Kidney (tissue), 14 donors: Measurements from ENCODE around the gene GPR180. TPM values are rescaled to one million over a fixed set of nuclear protein-coding genes. Genes with fewer than 3 reads are reported as not detected.

Source experiments
- DNase-seq, 5 donors: peaks; one replicate each; pipeline ENCODE4 v3.0.0-alpha.2; 2013 to 2020
- FAIRE-seq: peaks from 2 replicates; lab custom pipeline; 2012; peaks lifted over from hg19 to GRCh38; lab: Jason Lieb, UNC
- H3K27ac ChIP-seq, 2 donors: one replicate each; pipeline ENCODE4 v1.7.0; 2013; ENCODE audit warnings: low read depth in 2 of 2, low read length in 2 of 2, inconsistent platforms in 1 of 2
- H3K27me3 ChIP-seq: one replicate; pipeline ENCODE4 v1.7.1; 2013; ENCODE audit warnings: low read length, inconsistent platforms; ENCODE audit not compliant: control insufficient read depth, insufficient read depth
- H3K36me3 ChIP-seq, 3 donors: one replicate each; pipeline versions ENCODE4 v1.7.0 to v1.7.1; 2013; ENCODE audit warnings: low read length in 3 of 3, control low read depth in 1 of 3, inconsistent platforms in 1 of 3; ENCODE audit not compliant: insufficient read depth in 3 of 3, control insufficient read depth in 2 of 3
- H3K4me1 ChIP-seq, 3 donors: one replicate each; pipeline versions ENCODE4 v1.7.0 to v1.7.1; 2013; ENCODE audit warnings: low read length in 3 of 3, inconsistent platforms in 1 of 3, low read depth in 1 of 3; ENCODE audit not compliant: control insufficient read depth in 2 of 3, insufficient read depth in 2 of 3
- H3K4me3 ChIP-seq, 3 donors: one replicate each; pipeline versions ENCODE4 v1.7.0 to v1.8.1; 2013; ENCODE audit warnings: low read length in 3 of 3, control low read depth in 1 of 3, inconsistent platforms in 1 of 3
- H3K9ac ChIP-seq, 3 donors: one replicate each; pipeline versions ENCODE4 v1.7.0 to v1.7.1; 2013; ENCODE audit warnings: low read length in 3 of 3, control low read depth in 1 of 3, inconsistent platforms in 1 of 3
- H3K9me3 ChIP-seq, 3 donors: one replicate each; pipeline versions ENCODE4 v1.7.0 to v1.7.1; 2013; ENCODE audit warnings: low read length in 3 of 3, control low read depth in 1 of 3, inconsistent platforms in 1 of 3; ENCODE audit not compliant: control insufficient read depth in 2 of 3, insufficient read depth in 1 of 3
- intact Hi-C: fragments of 100-400 bp; cut with DNase I; formaldehyde crosslinking; loops from one replicate; pipeline ENCODE4 v1.11.1; 2022
- polyA plus RNA-seq: library from polyadenylated mRNA; stranded (reverse); fragments of 350-450 nt; fragmentation: Illumina TruSeq; extraction: RNeasy Lipid Tissue Mini Kit (QIAGEN cat#74804); gene quantifications from one replicate; pipeline ENCODE4 v1.2.3, GENCODE V29; 2014; ENCODE audit warnings: low read depth, low replicate concordance; ENCODE audit not compliant: insufficient read depth
- total RNA-seq: library from RNA; stranded (reverse); fragmentation: NEBNext Ultra II Directional; extraction: Animal tissue kit (Norgen Biotek cat#: 25700); gene quantifications from one replicate; pipeline ENCODE4 v1.2.1, GENCODE V29; 2021
- TF ChIP-seq, protein P1 (sequence below): IDR thresholded peaks from 3 replicates; pipeline ENCODE4 v1.5.1; 2012; ENCODE audit warnings: mild to moderate bottlenecking, moderate library complexity, borderline replicate concordance; ENCODE audit not compliant: insufficient read depth; ENCODE audit errors: extremely low read depth
- donor health status: control.
- donor health status: control.
- donor health status: control.
- donor health status: control.
- donor health status: control.
- donor health status: DM: yes; HTN: yes; CAD: no.
- donor health status: Normal renal cell carcinoma (clear cell type).

The GPR180 gene
- total and polyA plus RNA-seq, 2 donors from 2014 or later, result 1.8 to 5.2 TPM

DNA sequence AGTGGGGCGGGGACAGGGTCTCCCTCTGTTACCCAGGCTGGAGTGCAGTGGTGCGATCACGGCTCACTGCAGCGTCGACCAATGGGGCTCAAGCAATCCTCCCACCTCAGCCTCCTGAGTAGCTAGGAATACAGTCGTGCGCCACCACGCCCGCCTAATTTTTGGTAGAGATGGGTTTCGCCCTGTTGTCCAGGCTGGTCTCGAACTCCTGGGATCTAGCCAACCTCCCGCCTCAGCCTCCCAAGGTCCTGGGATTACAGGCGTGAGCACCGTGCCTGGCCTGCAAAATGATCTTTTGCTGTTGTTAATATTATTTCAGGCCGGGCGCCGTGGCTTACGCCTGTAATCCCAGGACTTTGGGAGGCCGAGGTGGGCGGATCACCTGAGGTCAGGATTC, 5.1 kb upstream of the GPR180 start:
- Histone ChIP-seq H3K36me3 (peaks cover 0 to 3% (median 2%) of the 10 kb centered on the region in 3 donors), H3K4me3 (peak overlapping the region; percentile 88 to 100 (median 96)), H3K27me3 (no peaks in the 10 kb centered on the region), H3K27ac (no peak overlapping the region), H3K9ac (peak overlapping the region in 2 of 3 donors; percentile 95 to 96), H3K9me3 (no peaks in the 10 kb centered on the region), H3K4me1 (peaks cover 0 to 10% (median 9%) of the 10 kb centered on the region in 3 donors)
- FAIRE-seq, result no peak
- peak in 2 of 5 donors; percentile 70 to 71 for DNase-seq
- intact Hi-C loops, result no loop called here
- TF ChIP-seq, protein P1, sequence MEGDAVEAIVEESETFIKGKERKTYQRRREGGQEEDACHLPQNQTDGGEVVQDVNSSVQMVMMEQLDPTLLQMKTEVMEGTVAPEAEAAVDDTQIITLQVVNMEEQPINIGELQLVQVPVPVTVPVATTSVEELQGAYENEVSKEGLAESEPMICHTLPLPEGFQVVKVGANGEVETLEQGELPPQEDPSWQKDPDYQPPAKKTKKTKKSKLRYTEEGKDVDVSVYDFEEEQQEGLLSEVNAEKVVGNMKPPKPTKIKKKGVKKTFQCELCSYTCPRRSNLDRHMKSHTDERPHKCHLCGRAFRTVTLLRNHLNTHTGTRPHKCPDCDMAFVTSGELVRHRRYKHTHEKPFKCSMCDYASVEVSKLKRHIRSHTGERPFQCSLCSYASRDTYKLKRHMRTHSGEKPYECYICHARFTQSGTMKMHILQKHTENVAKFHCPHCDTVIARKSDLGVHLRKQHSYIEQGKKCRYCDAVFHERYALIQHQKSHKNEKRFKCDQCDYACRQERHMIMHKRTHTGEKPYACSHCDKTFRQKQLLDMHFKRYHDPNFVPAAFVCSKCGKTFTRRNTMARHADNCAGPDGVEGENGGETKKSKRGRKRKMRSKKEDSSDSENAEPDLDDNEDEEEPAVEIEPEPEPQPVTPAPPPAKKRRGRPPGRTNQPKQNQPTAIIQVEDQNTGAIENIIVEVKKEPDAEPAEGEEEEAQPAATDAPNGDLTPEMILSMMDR, result no peak

DNA sequence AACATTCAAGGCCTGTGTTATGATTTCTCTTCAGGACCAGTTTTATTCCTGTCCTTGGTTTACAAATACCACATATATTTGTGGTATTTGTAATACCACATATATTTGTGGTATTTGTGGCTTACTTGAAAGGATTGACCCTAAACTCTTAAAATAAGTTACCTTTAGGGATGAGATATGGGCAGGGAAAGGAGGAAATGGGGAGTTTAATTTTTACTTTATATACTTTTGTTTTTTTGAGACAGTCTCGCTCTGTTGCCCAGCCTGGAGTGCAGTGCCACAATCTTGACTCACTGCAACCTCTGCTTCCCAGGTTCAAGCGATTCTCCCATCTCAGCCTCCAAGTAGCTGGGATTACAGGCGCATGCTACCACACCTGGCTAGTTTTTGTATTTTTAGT, 3.4 kb upstream of the GPR180 start:
- H3K4me3 ChIP-seq, result no peak overlapping the region
- DNase-seq, result no peak
- intact Hi-C loops, result no loop called here
- TF ChIP-seq, protein P1, result no peak
- H3K4me1 ChIP-seq, result peaks cover 2 to 14% (median 13%) of the 10 kb centered on the region in 3 donors
- no peaks in the 10 kb centered on the region for H3K27me3 ChIP-seq
- peaks cover 0 to under 1% (median 0%) of the 10 kb centered on the region in 3 donors for H3K36me3 ChIP-seq
- FAIRE-seq, result no peak
- H3K27ac ChIP-seq, result no peak overlapping the region
- H3K9ac ChIP-seq, result no peak overlapping the region
- H3K9me3 ChIP-seq, result no peaks in the 10 kb centered on the region

DNA sequence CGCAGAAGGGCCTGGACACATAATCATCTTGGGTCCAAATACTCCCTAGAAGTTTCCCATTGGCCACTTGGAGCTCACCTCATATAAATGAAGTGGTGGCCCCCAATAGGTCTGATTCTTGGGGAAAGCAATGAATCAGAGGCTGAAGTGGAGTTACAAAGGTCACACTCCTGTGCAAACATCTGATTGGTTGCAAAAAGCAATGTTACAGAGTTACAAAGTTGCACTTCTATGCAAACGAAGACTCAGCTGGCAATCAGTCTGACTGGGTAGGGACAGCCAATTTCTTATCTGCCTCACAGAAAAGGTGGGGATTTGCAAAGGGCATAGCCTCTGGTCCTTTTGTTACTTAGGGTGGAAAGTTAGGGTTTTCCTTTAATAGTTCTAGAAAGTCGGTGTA, 1.8 kb upstream of the GPR180 start:
- no peak for DNase-seq
- TF ChIP-seq, protein P1, result no peak
- H3K4me1 ChIP-seq, result peaks cover 2 to 8% (median 4%) of the 10 kb centered on the region in 3 donors
- H3K9ac ChIP-seq, result no peak overlapping the region
- no peak overlapping the region for H3K4me3 ChIP-seq
- no peak for FAIRE-seq
- no peaks in the 10 kb centered on the region for H3K9me3 ChIP-seq
- no peaks in the 10 kb centered on the region for H3K36me3 ChIP-seq
- no peak overlapping the region for H3K27ac ChIP-seq
- no peaks in the 10 kb centered on the region for H3K27me3 ChIP-seq
- intact Hi-C loops, result no loop called here

DNA sequence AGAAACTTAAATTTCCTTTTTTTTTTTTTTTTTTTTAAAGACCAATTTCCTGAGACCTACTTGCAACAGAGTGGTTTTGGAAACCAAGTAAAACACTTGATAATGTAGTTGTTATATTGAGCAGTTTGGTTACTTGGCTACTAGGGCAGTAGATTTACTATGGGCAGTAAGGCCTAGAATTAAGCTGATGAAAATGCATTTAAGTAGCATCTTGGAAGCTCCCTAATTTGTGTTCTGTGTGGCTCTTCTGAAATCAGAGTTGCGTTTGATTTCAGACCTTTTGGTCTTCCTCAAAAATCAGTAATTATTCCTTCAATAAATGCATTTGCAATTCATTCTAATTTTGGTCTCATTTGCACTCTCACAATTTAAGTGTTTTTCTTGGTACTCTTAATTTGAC, 810 bp downstream of the GPR180 start:
- H3K4me1 ChIP-seq, result peaks cover 2 to 4% (median 3%) of the 10 kb centered on the region in 3 donors
- peak overlapping the region; percentile 65 to 88 (median 85) for H3K4me3 ChIP-seq
- no peak for DNase-seq
- H3K36me3 ChIP-seq, result peaks cover 2 to 4% (median 3%) of the 10 kb centered on the region in 3 donors
- intact Hi-C loops, result no loop called here
- no peak for FAIRE-seq
- H3K27ac ChIP-seq, result no peak overlapping the region
- H3K9ac ChIP-seq, result peak overlapping the region; percentile 61 to 93 (median 78)
- TF ChIP-seq, protein P1, result no peak
- H3K9me3 ChIP-seq, result no peaks in the 10 kb centered on the region
- H3K27me3 ChIP-seq, result no peaks in the 10 kb centered on the region
